ENCODE data around the gene ANO7. TPM values are rescaled to one million over a fixed set of nuclear protein-coding genes. Genes with fewer than 3 reads are reported as not detected.

ANO7 gene
- total RNA-seq, 4 donors from 2014 or later = 0.50 to 0.65 (median 0.60) TPM; not detected in 1

- ATAC-seq (ENCODE audit: low FRiP score) (no peak), DNase-seq (ENCODE audit: low spot score) (no peak)
- no peak for TF ChIP-seq CTCF (IDR thresholded peaks at IDR 0.05)
Observed at GRCh38 chr2:241208058-241208457, 19.6 kb downstream of the ANO7 start.

- ATAC-seq (ENCODE audit: low FRiP score) (no peak), DNase-seq (ENCODE audit: low spot score) (no peak)
- TF ChIP-seq CTCF (IDR thresholded peaks at IDR 0.05) = no peak
Observed at GRCh38 chr2:241209271-241209670, 20.8 kb downstream of the ANO7 start.

- TF ChIP-seq CTCF (IDR thresholded peaks at IDR 0.05) = no peak
- DNase-seq (ENCODE audit: low spot score) (no peak), ATAC-seq (ENCODE audit: low FRiP score) (no peak)
Observed at GRCh38 chr2:241211276-241211675, 22.8 kb downstream of the ANO7 start.

- DNase-seq (ENCODE audit: low spot score) (no peak), ATAC-seq (ENCODE audit: low FRiP score) (no peak)
- TF ChIP-seq CTCF (IDR thresholded peaks at IDR 0.05) = no peak
Observed at GRCh38 chr2:241213041-241213440, 24.6 kb downstream of the ANO7 start.

GRCh38 chr2:241213567-241213966 lies 25.1 kb downstream of the ANO7 start:
- DNase-seq (ENCODE audit: low spot score) = no peak
- no peak for ATAC-seq (ENCODE audit: low FRiP score)
- TF ChIP-seq CTCF (IDR thresholded peaks at IDR 0.05) = no peak

- DNase-seq (ENCODE audit: low spot score) (no peak), ATAC-seq (ENCODE audit: low FRiP score) (no peak)
- no peak for TF ChIP-seq CTCF (IDR thresholded peaks at IDR 0.05)
Observed at GRCh38 chr2:241214209-241214608, 25.7 kb downstream of the ANO7 start.

- DNase-seq (ENCODE audit: low spot score) = no peak
- no peak for ATAC-seq (ENCODE audit: low FRiP score)
- TF ChIP-seq CTCF (IDR thresholded peaks at IDR 0.05) = no peak
Observed at GRCh38 chr2:241214766-241215165, 26.3 kb downstream of the ANO7 start.

Data from omental fat pad (tissue), 4 donors.